Activated CD8-positive, alpha-beta memory T cell treated with anti-CD3 and anti-CD28 coated beads for 4 hours (primary cell): ENCODE results near the gene NOX3.
A peak's percentile ranks its signal among the peaks of the same experiment; 100 is the strongest.

ENCODE experiments used
- DNase-seq, 2 donors: peaks; one replicate each; pipeline ENCODE4 v3.0.0-alpha.2; 2020; ENCODE audit warnings: low read depth in 2 of 2

The NOX3 gene

GRCh38 chr6:155434829-155435423 lies 20.7 kb downstream of the NOX3 start:
- DNase-seq: no peak

- DNase-seq: no peak
Observed at GRCh38 chr6:155434096-155434495, 21.5 kb downstream of the NOX3 start.

- no peak for DNase-seq
Observed at GRCh38 chr6:155432293-155432692, 23.3 kb downstream of the NOX3 start.

GRCh38 chr6:155429321-155429893 lies 26.2 kb downstream of the NOX3 start:
- no peak for DNase-seq

- no peak for DNase-seq
Observed at GRCh38 chr6:155426408-155426945, 29.2 kb downstream of the NOX3 start.

- no peak for DNase-seq
Observed at GRCh38 chr6:155424181-155424580, 31.5 kb downstream of the NOX3 start.

GRCh38 chr6:155422635-155423034 lies 33.0 kb downstream of the NOX3 start:
- DNase-seq: no peak

GRCh38 chr6:155420492-155420891 lies 35.1 kb downstream of the NOX3 start:
- DNase-seq: no peak

GRCh38 chr6:155419161-155419560 lies 36.5 kb downstream of the NOX3 start:
- no peak for DNase-seq

- peak; percentile 35 to 49 for DNase-seq
Observed at GRCh38 chr6:155418017-155418761, 37.5 kb downstream of the NOX3 start.

- no peak for DNase-seq
Observed at GRCh38 chr6:155417454-155417853, 38.2 kb downstream of the NOX3 start.

GRCh38 chr6:155415953-155416352 lies 39.7 kb downstream of the NOX3 start:
- DNase-seq: no peak

GRCh38 chr6:155414049-155414448 lies 41.6 kb downstream of the NOX3 start:
- DNase-seq: no peak

GRCh38 chr6:155412335-155412734 lies 43.3 kb downstream of the NOX3 start:
- DNase-seq: no peak

GRCh38 chr6:155411154-155412052 lies 44.2 kb downstream of the NOX3 start:
- DNase-seq: no peak

GRCh38 chr6:155409391-155409790 lies 46.2 kb downstream of the NOX3 start:
- no peak for DNase-seq

GRCh38 chr6:155408981-155409380 lies 46.7 kb downstream of the NOX3 start:
- no peak for DNase-seq

- no peak for DNase-seq
Observed at GRCh38 chr6:155408231-155408630, 47.4 kb downstream of the NOX3 start.

- DNase-seq: no peak
Observed at GRCh38 chr6:155406801-155407200, 48.8 kb downstream of the NOX3 start.

- no peak for DNase-seq
Observed at GRCh38 chr6:155404937-155405336, 50.7 kb downstream of the NOX3 start.

- no peak for DNase-seq
Observed at GRCh38 chr6:155402656-155403304, 52.9 kb downstream of the NOX3 start.

GRCh38 chr6:155400654-155400965 lies 55.0 kb downstream of the NOX3 start:
- no peak for DNase-seq
